GM21576 (cell line): Measurements from ENCODE around the gene MTCL3.
A peak's percentile ranks its signal among the peaks of the same experiment; 100 is the strongest.

Experiments
- ATAC-seq: cut with Tn5 transposase; IDR thresholded peaks from one replicate; pipeline ENCODE4 v1.9.1; 2021; ENCODE audit warnings: mild to moderate bottlenecking, moderate library complexity; ENCODE audit not compliant: unreplicated experiment

Gene MTCL3

DNA sequence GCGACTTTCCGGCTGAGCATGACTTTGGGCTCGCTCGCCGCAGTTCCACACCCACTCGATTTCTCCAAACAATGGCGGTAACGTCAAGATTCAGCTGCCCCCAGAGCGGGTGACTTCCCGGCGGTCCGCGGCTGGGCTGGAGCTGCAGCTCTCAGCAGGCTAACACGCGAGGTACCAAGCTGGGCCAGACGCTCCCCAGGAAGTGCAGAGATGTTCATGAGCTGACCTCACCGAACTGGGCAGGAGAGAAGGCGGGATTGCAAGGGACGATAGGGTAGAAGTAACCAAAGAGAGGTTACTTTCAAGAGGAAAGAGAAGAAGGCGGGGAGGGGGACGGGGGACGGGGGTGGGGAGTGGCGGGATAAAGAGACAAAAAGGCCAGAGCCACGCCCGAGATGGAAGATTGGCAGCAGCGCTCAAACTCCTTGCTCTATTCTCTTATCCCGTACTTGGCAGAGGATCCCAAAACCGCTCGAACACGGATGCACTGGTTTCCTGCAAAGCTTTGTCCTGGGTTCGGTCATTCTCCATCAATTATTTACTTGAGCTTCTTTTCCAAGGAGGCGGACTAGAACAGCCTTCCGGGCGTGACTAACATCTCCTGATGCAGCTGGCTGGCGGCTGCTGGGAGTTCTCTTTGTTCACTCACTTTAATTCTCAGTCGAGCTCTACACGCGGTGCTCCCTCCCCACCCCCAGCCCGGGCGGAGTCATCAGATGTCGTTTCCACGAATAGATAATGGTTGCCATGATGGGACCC lies at the start of gene MTCL3:
Gene MTCL3, minus strand, starts transcription at position 626 of the 759 bp plus-strand sequence.
- ATAC-seq: no peak

DNA sequence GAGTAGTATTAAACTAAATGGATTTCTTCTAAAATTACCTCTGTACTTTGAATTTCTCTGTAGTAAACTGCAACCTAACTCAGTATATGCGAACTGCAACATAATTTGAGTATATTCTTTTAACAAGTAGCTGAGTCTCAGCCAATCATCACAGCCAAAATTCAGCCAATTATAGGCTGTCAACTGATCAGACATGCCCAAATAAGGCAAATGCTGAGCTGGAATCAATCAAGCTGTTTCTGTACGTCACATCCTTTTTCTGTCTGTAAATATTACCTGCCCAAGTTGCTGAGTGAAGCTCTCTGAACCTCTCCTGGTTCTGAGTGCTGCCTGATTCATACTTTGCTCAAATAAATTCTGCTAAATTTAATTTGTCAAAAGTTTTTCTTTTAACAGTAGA lies 48.3 kb upstream of the MTCL3 start:
- no peak for ATAC-seq

DNA sequence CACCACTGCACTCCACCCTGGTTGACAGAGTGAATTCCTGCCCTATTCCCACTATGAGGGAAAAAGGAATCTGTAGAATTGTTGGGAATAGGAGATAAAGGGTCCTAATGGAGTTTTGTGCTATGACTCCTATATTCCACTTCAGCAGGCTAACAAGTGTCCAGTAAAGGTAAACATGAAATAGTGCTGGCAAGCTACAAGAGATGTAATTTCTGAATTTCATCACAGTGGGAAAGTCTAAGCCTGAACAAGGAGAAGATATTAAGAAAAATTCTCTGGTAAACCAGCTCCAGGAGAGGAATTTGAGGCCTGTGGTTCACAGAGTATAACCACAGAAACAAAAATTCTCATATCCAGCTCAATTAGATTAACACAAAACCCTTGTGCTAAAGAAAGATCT lies 47.5 kb upstream of the MTCL3 start:
- no peak for ATAC-seq

DNA sequence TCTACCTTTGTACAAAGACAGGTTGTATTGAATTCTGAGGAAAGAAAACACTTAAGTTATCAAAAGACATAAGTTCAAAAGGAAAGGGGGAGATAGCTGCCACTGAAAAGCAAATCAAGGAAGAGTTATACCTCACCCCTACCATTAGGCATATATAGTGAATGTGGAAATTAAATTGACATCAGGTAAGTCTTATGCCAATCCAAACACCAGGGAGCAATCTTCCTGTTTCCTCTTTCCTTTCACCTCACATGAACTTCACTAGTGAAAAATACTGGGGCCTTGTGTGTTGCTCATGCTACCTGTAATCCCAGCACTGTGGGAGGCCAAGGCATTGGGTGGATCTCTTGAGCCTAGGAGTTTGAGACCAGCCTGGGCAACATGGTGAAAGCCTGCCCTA lies 47.0 kb upstream of the MTCL3 start:
- no peak for ATAC-seq

DNA sequence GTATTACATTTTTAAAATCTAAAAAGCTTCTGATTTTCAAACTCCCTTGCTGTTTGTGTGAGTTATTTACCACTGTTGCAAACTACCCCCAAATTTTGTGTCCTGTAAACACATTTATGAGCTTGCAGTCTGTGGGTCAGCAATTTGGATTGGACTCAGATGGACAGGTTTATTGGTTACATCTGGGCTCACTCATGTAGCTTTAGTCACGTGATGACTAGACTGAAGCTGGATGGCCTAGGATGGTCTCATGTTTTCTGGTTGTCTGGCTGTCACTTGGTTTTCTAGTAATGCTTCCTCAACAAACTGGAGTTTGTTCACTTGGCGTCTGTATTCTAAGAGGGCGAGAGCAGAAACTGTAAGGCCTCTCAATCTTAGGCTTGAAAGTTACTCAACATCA lies 45.6 kb upstream of the MTCL3 start:
- no peak for ATAC-seq

DNA sequence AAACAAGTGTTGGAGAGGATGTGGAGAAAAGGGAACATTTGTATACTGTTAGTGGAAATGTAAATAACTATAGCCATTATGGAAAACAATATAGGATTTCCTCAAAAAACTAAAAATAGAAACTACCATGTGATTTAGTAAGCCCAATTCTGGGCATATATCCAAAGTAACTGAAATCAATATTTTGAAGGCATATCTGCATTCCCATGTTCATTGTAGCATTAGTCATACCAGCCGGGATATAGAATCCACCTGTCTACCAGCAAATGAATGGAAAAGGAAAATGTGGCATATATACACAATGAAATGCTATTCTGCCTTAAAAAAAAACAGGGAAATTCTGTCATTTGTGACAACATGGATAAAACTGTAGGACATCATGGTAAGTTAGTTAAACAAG lies 42.5 kb upstream of the MTCL3 start:
- ATAC-seq: no peak

DNA sequence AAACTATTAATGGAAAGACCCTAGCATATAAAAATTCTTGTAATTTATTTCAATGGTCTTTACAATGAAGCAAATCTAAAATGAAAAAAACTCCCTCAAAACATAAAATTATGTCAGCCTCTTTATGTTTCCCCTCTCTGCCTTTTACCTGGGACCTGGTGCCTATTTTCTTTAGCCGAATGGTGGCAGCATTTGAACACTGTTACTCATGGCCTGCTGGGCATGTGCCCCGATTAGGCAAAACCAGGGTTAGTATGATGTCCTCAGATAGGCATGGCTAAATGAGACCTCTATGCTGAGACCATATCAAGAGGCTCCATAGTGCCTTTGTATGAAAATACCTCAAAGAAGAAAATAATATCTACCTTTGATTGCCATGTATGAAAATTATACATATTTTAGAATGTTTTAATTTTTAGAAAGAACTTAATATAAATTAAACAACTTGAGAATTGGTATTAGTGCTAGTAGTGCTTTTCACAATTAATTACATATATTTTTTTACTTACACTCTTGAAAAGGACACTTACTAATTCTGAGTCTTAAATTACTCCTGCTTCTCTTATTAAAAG lies 35.4 kb upstream of the MTCL3 start:
- ATAC-seq: peak; percentile 73

DNA sequence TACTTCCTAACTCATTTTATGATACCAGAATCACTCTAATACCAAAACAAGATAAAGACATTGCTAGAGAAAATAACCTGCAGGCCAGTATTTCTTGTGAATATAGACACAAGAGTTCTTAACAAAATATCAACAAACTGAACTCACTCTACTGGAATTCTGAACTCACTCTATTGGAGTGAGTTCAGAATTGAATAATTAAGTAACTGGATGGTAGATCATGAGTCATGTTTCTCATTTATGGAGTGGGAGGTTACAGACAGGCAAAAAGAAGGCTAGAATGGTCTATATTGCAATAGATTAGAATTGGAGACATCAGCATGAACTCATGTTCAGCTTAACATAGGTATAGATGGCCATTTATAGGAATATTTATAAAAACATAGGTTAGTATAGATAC lies 31.3 kb upstream of the MTCL3 start:
- ATAC-seq: no peak

DNA sequence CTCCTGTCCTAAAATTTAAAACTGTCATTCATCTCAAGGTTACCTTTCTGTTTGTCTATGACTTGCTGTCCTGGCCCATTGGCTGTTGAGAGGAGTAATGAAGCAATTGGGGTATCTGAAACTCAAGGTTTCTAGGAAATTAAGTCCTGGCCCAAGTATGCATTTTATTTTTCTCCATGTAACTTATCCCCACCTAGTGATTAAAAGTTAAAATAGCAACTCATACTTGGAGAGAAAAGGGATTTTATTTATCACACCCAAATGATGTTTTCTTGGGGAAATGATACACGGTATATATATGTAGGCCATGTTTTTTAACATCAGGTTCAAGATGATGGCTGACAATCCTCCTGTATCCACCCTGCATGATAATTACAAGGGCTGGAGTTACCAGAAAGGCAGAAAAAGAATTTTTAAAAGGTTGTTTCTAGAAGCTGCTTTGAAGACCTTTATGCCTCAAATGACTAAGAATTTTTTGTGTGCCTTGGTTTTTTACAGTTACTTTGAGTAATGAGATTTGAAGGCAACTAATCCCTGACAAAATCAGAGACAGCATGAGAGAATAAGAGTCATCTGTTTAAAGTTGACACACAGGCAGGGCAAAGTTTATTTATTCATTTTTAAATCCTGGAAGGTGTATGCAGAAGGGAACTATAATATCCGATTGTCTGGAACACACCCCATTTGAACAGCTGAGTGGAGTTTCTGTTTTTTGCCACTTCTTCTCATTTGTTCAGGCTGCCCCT lies 28.9 kb upstream of the MTCL3 start:
- no peak for ATAC-seq

DNA sequence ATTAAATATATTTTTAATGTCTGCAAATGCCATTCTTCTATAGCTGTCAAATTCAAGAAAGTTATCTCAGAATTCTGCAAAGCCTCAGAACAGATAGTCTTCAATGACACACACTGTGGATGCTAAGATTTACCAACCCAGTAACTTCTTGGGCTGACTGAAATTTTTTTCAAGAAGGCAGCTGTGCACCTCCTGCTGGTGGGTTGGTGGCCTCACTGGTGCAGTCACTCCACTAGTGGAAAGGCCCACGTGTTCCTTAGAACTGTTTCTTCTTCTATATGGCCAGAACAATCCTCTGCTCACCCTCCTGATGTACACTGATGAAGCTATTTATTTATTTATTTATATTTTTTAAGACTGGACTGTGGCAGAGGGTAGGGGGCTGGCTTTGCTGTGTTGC lies 28.1 kb upstream of the MTCL3 start:
- no peak for ATAC-seq

DNA sequence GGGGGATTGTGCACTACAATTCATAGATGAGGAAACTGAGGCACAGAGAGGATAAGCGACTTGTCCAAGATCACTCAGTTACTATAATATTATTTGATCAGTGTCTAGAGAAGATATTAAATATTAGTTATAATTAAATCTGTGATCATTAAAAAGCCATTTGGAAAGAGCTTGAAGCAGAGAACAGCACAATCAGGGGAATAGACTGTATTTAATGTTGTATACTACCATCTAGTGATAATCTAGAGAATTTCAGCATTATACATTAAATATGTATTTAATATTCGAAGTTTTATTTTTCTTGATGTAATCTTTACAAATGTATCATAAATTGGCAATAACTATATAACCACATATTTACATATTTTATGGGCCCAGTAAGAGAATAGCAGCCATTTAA lies 20.1 kb upstream of the MTCL3 start:
- ATAC-seq: peak; percentile 64

DNA sequence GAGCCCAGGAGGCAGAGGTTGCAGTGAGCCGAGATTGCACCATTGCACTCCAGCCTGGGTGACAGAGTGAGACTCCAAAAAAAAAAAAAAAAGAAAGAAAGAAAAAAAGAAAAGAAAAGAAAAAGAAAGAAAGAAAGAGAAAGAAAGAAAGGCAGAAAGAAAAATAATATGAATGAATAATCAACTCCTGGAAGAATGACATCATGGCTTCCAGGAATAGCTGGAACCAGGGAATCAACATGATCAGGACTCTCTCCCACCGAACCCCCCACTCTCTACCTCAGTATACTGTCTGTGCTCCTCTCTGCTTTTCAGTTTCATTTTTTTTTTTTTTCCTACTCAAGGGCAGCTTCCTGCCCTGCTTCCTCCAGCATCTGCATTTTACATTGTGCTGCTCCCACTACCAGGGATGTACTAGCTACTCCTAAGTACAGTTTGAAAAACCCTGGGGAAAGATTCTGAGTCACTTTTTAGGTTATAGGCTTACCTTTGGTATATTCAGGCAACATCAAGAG lies 19.7 kb upstream of the MTCL3 start:
- ATAC-seq: peak; percentile 23

DNA sequence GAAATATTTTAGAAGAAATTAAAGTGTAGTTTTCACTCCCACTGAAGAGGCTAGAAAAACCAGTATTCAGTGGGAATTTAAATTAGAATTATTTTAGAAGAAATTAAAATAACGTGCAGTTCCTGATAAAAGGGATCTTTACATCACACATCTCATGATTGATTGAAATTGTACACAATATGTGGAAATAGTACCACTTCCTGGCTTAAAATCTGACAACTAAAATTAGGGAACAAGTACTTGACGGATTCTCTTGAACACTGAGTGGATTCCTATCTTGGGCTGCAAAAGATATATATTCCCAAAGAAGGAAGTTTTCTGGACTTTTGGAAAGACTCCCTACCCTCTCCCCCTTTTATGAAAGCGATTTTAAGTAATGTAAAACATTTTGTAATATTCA lies 14.6 kb upstream of the MTCL3 start:
- ATAC-seq: no peak

DNA sequence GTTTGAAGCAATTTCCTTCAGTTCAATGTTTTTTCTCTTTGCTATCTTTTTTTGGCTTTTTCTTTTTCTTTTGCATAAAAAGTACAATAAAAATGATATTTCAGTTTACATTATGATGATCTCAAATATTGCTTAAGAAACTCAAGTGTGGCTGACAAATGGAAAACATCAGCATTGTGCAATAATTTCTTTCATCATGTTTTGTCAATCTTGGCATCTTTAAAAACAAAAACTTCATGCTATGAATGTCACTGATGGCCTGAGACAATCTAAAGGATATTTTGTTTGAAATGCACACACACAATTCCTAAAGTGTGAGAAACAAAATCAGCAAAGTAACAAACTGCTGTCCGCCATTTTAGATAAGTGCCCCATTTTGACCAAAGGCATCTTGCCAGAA lies 13.9 kb upstream of the MTCL3 start:
- no peak for ATAC-seq

DNA sequence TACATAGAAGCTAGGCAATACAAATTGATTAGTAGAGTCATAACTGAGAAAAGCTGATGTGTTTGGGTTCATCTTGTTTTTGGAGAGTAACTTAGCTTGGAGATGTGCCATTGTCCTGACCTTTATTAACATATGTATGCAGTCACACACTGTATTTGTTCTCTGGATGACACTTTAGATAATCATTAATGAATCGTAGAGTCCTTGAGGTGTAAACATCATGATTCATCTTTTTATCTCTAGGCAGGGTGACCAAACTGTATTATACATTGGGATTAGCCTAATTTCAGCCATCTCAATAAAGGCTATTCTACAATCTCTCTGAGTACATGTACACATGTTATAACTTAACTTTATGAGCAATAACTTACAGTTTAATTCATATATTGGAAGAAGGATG lies 3.6 kb upstream of the MTCL3 start:
- no peak for ATAC-seq

DNA sequence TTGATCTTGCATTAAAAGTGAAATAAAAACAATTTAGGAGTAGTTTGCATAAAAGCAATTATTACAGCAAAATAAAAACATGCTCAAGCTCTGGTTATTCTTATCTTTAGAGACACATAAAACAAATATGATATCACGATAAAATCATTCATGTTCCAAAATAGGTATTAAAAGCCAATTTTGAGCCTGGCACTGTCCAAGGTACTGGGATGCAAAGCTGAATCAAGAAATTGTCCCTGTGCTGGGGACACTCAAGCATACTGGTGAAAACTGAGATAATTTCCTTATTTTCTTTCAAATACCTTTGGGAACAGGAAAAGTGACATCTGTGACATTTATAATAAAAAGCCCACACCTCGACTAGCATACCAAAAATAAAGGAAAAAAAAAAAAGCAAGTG lies 931 bp upstream of the MTCL3 start:
- ATAC-seq: no peak

DNA sequence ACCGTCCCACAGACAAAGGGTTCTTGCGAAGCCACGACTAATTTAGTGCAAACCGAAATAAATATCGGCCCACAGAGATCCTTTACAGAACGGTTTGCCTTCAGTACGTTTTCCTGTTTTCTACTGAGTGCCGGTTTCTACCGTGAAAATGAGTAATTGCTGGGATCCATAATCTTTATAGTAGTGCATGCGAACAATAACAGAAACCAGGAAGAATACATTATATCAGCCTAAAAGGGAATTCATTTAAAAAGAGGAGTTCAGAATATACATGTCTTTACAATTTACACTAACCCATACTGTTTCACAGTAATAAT lies 292 bp upstream of the MTCL3 start:
- ATAC-seq: no peak

DNA sequence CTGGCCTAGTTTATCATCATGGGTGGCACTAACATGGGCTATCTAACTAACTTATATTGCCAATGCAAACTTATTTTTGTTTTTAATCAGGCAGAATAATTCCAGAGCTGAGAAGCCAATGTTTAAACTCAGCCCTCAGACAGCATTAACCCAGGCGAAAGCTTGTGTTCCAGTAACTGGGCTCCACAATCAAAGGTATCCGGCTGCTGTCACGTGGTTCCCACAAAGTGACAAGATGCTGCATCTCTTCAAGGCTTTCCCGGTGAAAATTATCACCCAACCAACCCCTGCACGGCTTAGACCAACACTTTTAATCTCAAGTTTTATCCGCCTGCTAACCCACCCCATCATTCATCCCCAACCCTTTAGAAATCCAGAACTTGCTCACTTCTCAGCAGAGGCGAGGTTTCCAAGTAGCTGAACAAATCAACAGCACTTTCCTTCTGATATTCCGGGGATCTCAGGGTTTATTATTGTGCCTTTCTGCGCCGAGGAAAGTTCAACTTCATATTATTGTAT lies 885 bp downstream of the MTCL3 start:
- ATAC-seq: no peak

DNA sequence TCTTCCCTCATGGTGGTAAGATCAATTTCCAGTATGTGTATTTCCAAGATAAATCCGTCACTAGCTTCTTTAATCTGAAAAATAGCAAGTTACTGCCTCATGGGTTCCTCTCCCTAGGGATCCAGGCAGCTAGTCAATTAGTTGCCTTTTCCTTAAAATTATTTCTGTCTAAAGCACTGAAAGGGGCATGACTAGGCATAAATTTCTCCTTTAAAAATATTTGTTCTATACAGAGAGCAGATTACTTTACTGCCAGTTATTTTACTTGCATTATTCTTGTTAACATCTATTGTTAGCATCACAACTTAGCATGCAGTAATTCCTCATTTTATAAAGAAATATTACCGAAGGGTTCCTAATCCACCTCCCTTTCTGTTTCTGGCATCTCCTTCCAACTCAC lies 1.4 kb downstream of the MTCL3 start:
- no peak for ATAC-seq

DNA sequence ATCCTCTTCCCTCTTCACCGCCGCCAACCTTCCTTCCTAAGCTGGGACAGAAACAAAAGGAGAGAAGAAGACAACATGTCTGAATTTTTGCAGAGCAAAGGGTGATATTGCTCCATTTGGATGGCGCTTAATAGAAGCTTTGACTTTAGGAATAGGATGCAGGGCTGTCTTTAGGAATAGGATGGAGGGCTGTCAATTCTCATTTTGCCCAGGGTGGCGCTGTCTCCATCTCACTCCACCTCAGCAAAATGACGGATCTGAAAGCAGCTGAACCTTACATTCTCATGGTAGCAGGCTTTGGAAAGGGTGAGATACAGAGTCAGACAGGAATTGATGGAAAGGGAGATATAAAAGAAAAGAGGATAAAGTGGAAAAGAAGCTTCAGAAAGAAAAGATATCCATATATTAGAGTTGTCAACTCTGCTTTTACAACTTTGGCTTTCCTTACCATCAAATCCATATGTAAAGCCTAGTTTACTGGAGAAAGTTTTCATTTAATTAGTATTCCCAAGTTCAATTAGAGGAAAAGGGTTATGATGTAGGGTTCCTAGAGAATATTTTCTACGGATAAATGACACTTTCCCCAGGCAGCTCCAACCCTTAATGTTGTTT lies 2.4 kb downstream of the MTCL3 start:
- ATAC-seq: peak; percentile 65

DNA sequence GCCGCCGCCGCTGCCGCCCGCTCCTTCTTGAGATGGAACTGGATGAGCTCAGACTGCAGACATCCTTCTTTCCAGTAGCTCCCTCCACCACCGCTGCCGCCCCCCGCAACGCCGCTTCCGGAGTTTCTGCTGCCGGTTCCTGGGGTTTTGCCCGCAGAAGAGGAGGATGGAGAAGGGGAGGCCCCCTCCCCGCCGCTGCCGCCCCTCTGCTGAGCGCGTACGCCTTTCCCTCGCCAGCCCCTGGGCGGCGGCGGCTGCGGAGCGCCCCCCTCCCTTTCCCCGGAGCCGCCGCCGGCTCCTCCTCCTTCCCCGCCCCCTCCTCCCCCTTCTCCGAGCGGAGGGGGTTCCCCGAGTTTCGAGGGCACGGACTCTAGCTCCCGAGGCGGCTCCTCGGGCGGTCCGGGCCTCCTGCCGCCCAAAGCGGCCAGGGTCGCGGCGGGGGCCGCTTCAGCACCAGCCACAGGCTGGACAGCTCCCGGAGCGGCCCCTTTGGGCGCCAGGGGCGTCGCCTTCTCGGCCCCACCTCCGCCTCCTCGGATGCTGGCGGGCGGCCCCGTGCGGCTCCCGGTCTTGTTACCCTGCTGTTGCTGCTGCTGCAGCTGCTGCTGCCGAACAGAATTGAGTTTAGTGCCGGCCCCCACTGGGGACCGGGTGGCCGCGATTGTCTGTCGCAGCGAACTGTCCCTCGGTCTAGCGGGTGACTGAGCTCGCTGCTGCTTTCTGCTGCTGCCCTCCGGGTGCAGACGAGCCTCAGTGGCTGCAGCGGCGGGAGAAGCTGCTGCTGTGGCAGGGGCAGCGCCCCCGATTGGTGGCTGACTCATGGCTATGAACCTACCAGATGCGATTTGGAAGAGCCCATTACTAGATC lies 3.1 kb downstream of the MTCL3 start:
- peak; percentile 56 for ATAC-seq
